ENCODE results near the gene ASS1. TPM values are rescaled to one million over a fixed set of nuclear protein-coding genes. Genes with fewer than 3 reads are reported as not detected.
"Not testable (repeated sequence)": the region's sequence is repeated elsewhere in the genome, so short reads cannot be mapped to it uniquely, and the experiment has no call there.

The ASS1 gene
- polyA plus RNA-seq, 3 donors, result 329 to 346 (median 337) TPM

- no peak for DNase-seq
Observed at GRCh38 chr9:130431536-130432303, 13.0 kb upstream of the ASS1 start.

- no peak for DNase-seq
Observed at GRCh38 chr9:130432362-130432761, 12.4 kb upstream of the ASS1 start.

DNA sequence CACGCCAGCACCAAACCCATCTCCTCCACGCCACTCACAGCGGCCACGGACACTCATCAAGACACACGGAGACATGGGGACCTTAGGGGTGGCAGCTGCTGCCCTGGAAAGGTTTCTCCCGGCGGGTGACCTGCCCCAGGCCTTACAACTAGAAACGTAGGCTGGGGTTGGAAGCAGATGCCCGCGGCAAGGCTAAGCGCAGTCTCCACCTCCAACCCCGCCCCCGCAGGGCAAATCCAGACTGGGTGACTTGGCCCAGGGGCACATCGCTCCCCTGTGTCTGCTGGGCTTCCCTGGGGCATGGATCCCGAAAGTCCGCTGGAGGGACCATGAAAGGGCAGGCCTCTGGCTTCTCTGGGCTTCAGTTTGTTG, 12.0 kb upstream of the ASS1 start:
- no peak for DNase-seq

GRCh38 chr9:130433168-130433946, 11.4 kb upstream of the ASS1 start:
- DNase-seq, result no peak

DNA sequence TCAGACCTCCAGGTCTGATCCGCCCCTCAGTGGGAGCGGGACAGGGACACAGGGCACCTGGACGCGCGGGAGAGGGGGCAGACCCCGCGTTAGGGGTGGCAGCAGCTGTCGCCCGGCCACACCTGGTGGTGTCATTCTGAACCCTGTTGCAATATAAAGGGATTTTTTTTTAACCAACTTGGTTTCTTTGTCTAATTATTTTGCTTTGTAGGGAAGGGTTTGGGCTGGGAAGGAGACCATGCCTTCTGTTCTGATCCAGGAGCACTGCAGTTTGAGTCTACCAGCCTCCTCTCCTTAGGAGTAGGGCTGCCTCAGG, 10.9 kb upstream of the ASS1 start:
- DNase-seq, result no peak

DNA sequence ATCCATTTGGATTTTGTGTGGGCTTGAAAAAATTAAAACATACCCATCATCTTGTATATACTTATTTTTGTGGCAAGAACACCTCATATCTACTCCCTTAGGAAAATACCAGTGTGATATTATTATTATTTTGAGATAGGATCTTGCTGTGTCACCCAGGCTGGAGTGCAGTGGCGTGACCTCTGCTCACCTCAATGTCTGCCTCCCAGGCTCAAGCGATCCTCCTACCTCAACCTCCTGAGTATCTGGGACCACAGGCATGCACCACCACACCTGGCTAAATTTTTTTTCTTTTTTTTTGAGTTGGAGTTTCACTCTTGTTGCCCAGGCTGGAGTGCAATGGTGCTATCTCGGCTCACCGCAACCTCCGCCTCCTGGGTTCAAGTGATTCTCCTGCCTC, 10.1 kb upstream of the ASS1 start:
- DNase-seq, result not testable (repeated sequence)

GRCh38 chr9:130437011-130437789, 7.6 kb upstream of the ASS1 start:
- no peak for DNase-seq

DNA sequence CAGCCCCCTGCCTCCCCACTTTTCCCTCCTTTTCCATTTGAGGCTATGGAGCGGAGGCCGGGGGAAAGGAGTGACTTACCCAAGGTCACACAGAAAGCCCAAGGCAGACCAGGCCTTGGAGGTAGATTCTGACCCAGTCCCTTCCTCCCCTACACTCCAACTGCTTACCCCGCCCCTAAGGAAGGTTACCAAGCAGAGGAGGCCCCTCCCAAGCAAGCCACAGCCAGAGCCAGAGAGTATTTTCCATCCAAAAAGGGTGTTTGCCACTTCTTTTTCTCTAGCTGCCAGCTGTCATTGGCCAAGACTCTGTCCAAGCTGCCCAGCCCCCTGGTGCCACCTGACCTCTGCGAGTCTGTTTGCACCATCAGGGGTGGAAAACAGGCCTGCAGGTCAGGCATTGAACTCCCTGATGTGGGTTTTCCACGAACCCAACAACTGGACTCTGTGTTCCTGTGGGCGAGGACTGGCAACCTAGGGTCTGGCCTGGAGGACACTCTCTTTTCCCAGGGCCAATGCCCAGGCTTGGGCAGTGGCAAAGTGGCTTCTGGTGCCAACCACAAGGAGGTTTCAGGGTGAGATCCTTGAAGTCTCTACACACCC, 6.3 kb upstream of the ASS1 start:
- no peak for DNase-seq

- no peak for DNase-seq
Observed at GRCh38 chr9:130441031-130441430, 3.7 kb upstream of the ASS1 start.

- DNase-seq, result no peak
Observed at GRCh38 chr9:130442746-130443455, 1.9 kb upstream of the ASS1 start.

- DNase-seq, result no peak
Observed at GRCh38 chr9:130443456-130443801, 1.3 kb upstream of the ASS1 start.

- DNase-seq, result no peak
Observed at GRCh38 chr9:130443840-130444492, 795 bp upstream of the ASS1 start.

GRCh38 chr9:130445268-130445983, 665 bp downstream of the ASS1 start:
- no peak for DNase-seq

GRCh38 chr9:130446101-130446861, 1.5 kb downstream of the ASS1 start:
- DNase-seq, result no peak

DNA sequence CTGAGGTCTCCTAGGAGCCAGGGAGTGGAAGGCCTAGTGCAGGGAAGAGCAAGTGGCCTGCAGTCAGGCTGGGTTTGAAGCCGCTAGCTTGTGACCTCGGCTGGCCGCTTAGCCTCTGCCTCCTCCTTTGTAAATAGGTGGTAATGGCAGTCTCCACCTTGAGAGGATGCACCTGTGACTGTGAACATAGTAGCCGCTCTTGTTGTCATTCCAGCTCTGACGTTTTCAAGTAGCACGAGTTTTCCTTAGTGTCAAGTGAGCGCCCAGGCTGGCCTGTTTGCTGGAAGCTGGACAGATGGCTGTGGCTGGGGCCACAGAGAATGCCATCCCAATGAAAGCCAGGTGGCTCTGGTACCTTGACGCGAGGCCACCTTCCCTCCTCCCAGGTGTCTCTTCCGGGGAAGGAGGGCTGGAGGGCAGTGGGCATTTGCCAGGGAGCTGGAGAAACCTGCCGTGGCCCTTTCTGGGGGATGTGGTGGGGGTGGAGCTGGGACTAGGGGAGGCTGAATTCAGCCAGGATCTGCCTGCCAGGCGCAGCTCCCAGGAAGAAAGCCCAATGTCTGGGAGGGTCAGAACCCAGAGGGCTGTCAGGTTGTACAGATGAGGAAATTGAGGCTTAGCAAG, 2.5 kb downstream of the ASS1 start:
- no peak for DNase-seq

- DNase-seq, result no peak
Observed at GRCh38 chr9:130448035-130448624, 3.4 kb downstream of the ASS1 start.

DNA sequence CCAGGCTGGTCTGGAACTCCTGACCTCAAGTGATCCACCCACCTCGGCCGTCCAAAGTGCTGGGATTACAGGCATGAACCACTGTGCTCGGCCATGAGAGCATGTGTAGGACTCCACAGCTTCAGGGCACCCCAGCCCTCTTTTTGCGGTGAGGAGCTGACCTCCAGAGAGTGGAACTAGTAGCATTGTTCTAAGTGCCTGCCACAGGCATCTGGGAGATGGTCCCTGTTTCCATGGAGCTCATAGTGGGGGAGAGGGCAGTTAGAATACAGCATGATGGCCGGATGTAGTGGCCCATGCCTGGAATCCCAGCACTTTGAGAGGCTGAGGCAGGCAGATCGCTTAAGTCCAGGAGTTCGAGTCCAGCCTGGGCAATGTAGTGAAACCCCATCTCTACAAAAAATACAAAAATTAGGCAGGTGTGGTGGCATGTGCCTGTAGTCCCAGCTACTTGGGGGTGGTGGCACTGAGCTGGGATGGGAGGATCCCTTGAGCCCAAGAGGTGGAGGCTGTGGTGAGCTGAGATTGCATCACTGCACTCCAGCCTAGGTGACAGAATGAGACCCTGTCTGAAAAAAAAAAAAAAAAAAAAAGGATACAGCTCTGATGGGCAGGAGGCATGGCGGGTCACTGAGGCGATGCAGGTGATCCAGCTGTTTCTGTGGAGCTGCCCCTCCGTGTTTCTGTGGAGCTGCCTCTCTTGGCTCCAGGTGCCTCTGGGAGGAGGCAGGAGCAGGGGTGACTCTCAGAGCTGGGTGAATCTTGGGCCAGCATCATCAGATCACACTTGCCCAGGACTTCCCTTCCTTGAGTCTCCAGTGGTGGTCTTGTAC, 4.2 kb downstream of the ASS1 start:
- DNase-seq, result no peak

All from renal pelvis (tissue), 4 donors.